ENCODE data around the gene LALBA.

The LALBA gene

DNA sequence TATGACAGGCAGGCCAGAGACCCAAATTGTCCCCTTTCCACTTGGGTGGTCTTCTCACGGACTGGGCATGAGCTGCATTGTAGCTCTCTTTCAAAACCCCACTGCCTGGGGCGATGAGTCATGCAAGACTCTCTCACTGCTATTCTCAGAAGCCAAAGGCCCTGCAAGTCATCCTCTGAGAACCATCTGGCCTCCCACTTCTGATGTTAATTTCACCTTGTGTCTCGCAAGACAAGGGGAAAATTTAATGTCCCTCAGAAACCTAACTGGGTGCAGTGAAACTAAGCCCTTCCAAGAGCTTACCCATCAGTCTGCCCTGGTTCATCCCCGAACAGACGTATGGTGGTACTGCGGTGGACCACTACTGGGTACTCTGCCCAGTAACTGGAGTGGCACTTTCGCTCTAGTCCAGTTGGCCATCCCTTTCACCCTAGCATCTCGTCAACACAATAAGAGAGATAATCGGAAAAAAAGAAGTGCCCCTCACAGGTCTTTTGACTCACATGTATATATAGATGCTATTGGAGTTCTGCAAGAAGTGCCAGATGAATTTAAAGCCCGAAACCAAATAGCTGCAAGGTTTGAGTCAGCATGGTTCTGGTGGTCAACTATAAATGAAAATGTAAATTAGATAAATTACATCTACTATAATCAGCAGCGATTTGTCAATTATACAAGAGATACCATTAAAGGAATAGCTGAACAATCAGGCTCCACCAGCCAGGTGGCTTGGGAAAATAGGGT, 31.3 kb upstream of the LALBA start:
- H3K79me2 ChIP-seq (ENCODE audit: control insufficient read depth, insufficient read depth, low read length), result no peaks in the 10 kb centered on the region
- DNase-seq, result peak; percentile 79
- H3K23ac ChIP-seq (ENCODE audit: low read length), result no peak overlapping the region
- no peak overlapping the region for H3K4me2 ChIP-seq (ENCODE audit: low read length)
- H3K79me1 ChIP-seq (ENCODE audit: low read length), result no peaks in the 10 kb centered on the region
- H3K36me3 ChIP-seq (ENCODE audit: control insufficient read depth, insufficient read depth, low read length), result no peaks in the 10 kb centered on the region
- H4K5ac ChIP-seq (ENCODE audit: low read length), result no peak overlapping the region
- H3K27me3 ChIP-seq (ENCODE audit: insufficient read depth, low read length, poor library complexity), result no peaks in the 10 kb centered on the region
- no peak overlapping the region for H2BK15ac ChIP-seq (replicated peaks; ENCODE audit: low read depth)
- H3K9ac ChIP-seq (ENCODE audit: low read length), result no peak overlapping the region
- no peak overlapping the region for H2AK5ac ChIP-seq (ENCODE audit: low read length)
- no peaks in the 10 kb centered on the region for H3K4me1 ChIP-seq (ENCODE audit: control insufficient read depth, low read depth, low read length)
- no peak overlapping the region for H3K4ac ChIP-seq (ENCODE audit: low read depth, low read length)
- H3K18ac ChIP-seq (ENCODE audit: low read length), result no peak overlapping the region
- H3K27ac ChIP-seq (ENCODE audit: low read depth, low read length), result no peak overlapping the region
- H2BK5ac ChIP-seq (ENCODE audit: low read length), result no peak overlapping the region
- peak overlapping the region; percentile 43 for H3K56ac ChIP-seq (ENCODE audit: low read length)
- WGBS (ENCODE audit: extremely low coverage, insufficient coverage, low lambda C conversion rate), result no CpG with 5 or more reads among the region's 11 CpGs
- no peak overlapping the region for H2BK120ac ChIP-seq (ENCODE audit: low read depth, low read length)
- no peak overlapping the region for H4K8ac ChIP-seq (ENCODE audit: low read depth, low read length)
- no peak overlapping the region for H3K4me3 ChIP-seq (ENCODE audit: low read length)

GRCh38 chr12:48600552-48600951, 30.7 kb upstream of the LALBA start:
- H3K18ac ChIP-seq (ENCODE audit: low read length), result no peak overlapping the region
- H3K4me1 ChIP-seq (ENCODE audit: control insufficient read depth, low read depth, low read length), result no peaks in the 10 kb centered on the region
- no peaks in the 10 kb centered on the region for H3K27me3 ChIP-seq (ENCODE audit: insufficient read depth, low read length, poor library complexity)
- no peak overlapping the region for H3K4ac ChIP-seq (ENCODE audit: low read depth, low read length)
- no peak overlapping the region for H3K4me3 ChIP-seq (ENCODE audit: low read length)
- H3K27ac ChIP-seq (ENCODE audit: low read depth, low read length), result no peak overlapping the region
- no peak overlapping the region for H4K8ac ChIP-seq (ENCODE audit: low read depth, low read length)
- no peak overlapping the region for H3K23ac ChIP-seq (ENCODE audit: low read length)
- no peak overlapping the region for H2BK15ac ChIP-seq (replicated peaks; ENCODE audit: low read depth)
- no CpG with 5 or more reads among the region's 2 CpGs for WGBS (ENCODE audit: extremely low coverage, insufficient coverage, low lambda C conversion rate)
- no peak overlapping the region for H3K56ac ChIP-seq (ENCODE audit: low read length)
- H3K4me2 ChIP-seq (ENCODE audit: low read length), result no peak overlapping the region
- no peak overlapping the region for H3K9ac ChIP-seq (ENCODE audit: low read length)
- no peaks in the 10 kb centered on the region for H3K36me3 ChIP-seq (ENCODE audit: control insufficient read depth, insufficient read depth, low read length)
- no peak overlapping the region for H2BK120ac ChIP-seq (ENCODE audit: low read depth, low read length)
- no peak overlapping the region for H2BK5ac ChIP-seq (ENCODE audit: low read length)
- H4K5ac ChIP-seq (ENCODE audit: low read length), result no peak overlapping the region
- no peak for DNase-seq
- no peaks in the 10 kb centered on the region for H3K79me2 ChIP-seq (ENCODE audit: control insufficient read depth, insufficient read depth, low read length)
- no peak overlapping the region for H2AK5ac ChIP-seq (ENCODE audit: low read length)
- no peaks in the 10 kb centered on the region for H3K79me1 ChIP-seq (ENCODE audit: low read length)

DNA sequence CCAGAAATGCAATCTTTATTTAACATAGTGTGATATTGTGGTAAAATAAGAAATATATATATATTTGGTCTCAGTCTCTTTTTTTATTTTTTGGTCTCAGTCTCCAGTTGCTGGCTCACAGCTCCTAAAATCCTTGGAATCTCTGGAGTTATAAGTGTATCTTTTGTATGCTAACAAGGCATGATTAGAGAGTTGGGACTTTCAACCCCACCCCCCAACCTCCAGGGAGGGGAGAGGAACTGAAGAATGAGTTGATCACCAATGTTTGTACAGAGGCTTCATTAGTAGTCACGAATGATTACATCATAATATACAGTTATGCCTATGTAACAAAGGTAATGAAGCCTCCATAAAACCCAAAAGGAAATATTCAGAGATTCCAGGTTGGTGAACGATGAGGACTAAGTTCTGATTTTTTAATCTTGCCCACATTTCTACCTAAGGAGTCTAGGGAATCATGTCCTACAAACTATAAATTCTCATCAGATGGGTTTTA, 22.8 kb upstream of the LALBA start:
- Histone ChIP-seq H3K27me3 (ENCODE audit: insufficient read depth, low read length, poor library complexity) (no peaks in the 10 kb centered on the region), H3K36me3 (ENCODE audit: control insufficient read depth, insufficient read depth, low read length) (no peaks in the 10 kb centered on the region), H3K79me1 (ENCODE audit: low read length) (no peaks in the 10 kb centered on the region), H4K8ac (ENCODE audit: low read depth, low read length) (no peak overlapping the region), H2BK15ac (replicated peaks; ENCODE audit: low read depth) (no peak overlapping the region), H3K23ac (ENCODE audit: low read length) (no peak overlapping the region), H3K27ac (ENCODE audit: low read depth, low read length) (no peak overlapping the region), H2BK120ac (ENCODE audit: low read depth, low read length) (no peak overlapping the region), H2AK5ac (ENCODE audit: low read length) (no peak overlapping the region), H2BK5ac (ENCODE audit: low read length) (no peak overlapping the region), H3K79me2 (ENCODE audit: control insufficient read depth, insufficient read depth, low read length) (no peaks in the 10 kb centered on the region), H3K56ac (ENCODE audit: low read length) (no peak overlapping the region), H3K18ac (ENCODE audit: low read length) (no peak overlapping the region), H3K4ac (ENCODE audit: low read depth, low read length) (no peak overlapping the region), H3K4me1 (ENCODE audit: control insufficient read depth, low read depth, low read length) (no peaks in the 10 kb centered on the region), H3K4me2 (ENCODE audit: low read length) (no peak overlapping the region), H3K9ac (ENCODE audit: low read length) (no peak overlapping the region), H3K4me3 (ENCODE audit: low read length) (no peak overlapping the region), H4K5ac (ENCODE audit: low read length) (no peak overlapping the region)
- WGBS (ENCODE audit: extremely low coverage, insufficient coverage, low lambda C conversion rate), result no CpG with 5 or more reads among the region's 2 CpGs
- peak; percentile 71 for DNase-seq

DNA sequence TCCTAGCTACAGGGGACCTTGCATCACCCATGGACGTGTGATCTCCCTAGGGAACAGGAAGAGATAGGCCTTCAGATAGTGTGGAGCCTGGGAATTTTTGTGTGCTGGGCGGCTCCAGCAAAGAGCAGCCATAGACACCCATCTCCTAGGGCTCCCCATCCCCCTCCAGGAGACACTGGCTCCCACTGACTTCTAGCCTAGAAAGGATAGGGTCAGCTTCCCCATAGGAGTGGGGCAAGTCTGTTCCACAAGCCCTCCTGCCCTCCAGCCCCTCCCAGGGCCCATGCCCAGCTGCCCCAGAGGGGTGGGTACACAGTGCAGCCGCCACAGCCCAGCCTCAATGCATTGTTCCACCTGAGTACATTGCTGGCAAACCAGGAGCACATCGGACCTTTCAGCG, 16.5 kb upstream of the LALBA start:
- DNase-seq, result no peak

GRCh38 chr12:48583728-48584127, 13.9 kb upstream of the LALBA start:
- H3K23ac ChIP-seq (ENCODE audit: low read length), result no peak overlapping the region
- H2BK15ac ChIP-seq (replicated peaks; ENCODE audit: low read depth), result no peak overlapping the region

More for the DNA sequence above, 16.5 kb upstream of the LALBA start:
- H4K8ac ChIP-seq (ENCODE audit: low read depth, low read length), result no peak overlapping the region
- H2BK15ac ChIP-seq (replicated peaks; ENCODE audit: low read depth), result no peak overlapping the region
- no peak overlapping the region for H3K4ac ChIP-seq (ENCODE audit: low read depth, low read length)
- H3K18ac ChIP-seq (ENCODE audit: low read length), result no peak overlapping the region
- no peak overlapping the region for H3K4me2 ChIP-seq (ENCODE audit: low read length)
- no peak overlapping the region for H3K4me3 ChIP-seq (ENCODE audit: low read length)
- H4K5ac ChIP-seq (ENCODE audit: low read length), result no peak overlapping the region
- no peak overlapping the region for H3K56ac ChIP-seq (ENCODE audit: low read length)
- H3K79me2 ChIP-seq (ENCODE audit: control insufficient read depth, insufficient read depth, low read length), result no peaks in the 10 kb centered on the region
- no peaks in the 10 kb centered on the region for H3K36me3 ChIP-seq (ENCODE audit: control insufficient read depth, insufficient read depth, low read length)
- no CpG with 5 or more reads among the region's 5 CpGs for WGBS (ENCODE audit: extremely low coverage, insufficient coverage, low lambda C conversion rate)
- no peak overlapping the region for H3K9ac ChIP-seq (ENCODE audit: low read length)
- H3K23ac ChIP-seq (ENCODE audit: low read length), result no peak overlapping the region
- H3K27me3 ChIP-seq (ENCODE audit: insufficient read depth, low read length, poor library complexity), result no peaks in the 10 kb centered on the region
- no peak overlapping the region for H3K27ac ChIP-seq (ENCODE audit: low read depth, low read length)
- H3K79me1 ChIP-seq (ENCODE audit: low read length), result no peaks in the 10 kb centered on the region
- H2BK120ac ChIP-seq (ENCODE audit: low read depth, low read length), result no peak overlapping the region
- no peak overlapping the region for H2BK5ac ChIP-seq (ENCODE audit: low read length)
- no peak overlapping the region for H2AK5ac ChIP-seq (ENCODE audit: low read length)
- H3K4me1 ChIP-seq (ENCODE audit: control insufficient read depth, low read depth, low read length), result no peaks in the 10 kb centered on the region

GRCh38 chr12:48580831-48581230, 11.0 kb upstream of the LALBA start:
- no peak overlapping the region for H2AK5ac ChIP-seq (ENCODE audit: low read length)
- H3K36me3 ChIP-seq (ENCODE audit: control insufficient read depth, insufficient read depth, low read length), result no peaks in the 10 kb centered on the region
- no peak overlapping the region for H3K9ac ChIP-seq (ENCODE audit: low read length)
- no peaks in the 10 kb centered on the region for H3K27me3 ChIP-seq (ENCODE audit: insufficient read depth, low read length, poor library complexity)
- no peak overlapping the region for H3K23ac ChIP-seq (ENCODE audit: low read length)
- WGBS (ENCODE audit: extremely low coverage, insufficient coverage, low lambda C conversion rate), result no CpG with 5 or more reads among the region's 5 CpGs
- no peak overlapping the region for H2BK15ac ChIP-seq (replicated peaks; ENCODE audit: low read depth)
- no peak overlapping the region for H2BK120ac ChIP-seq (ENCODE audit: low read depth, low read length)
- H3K4me1 ChIP-seq (ENCODE audit: control insufficient read depth, low read depth, low read length), result no peaks in the 10 kb centered on the region
- no peak overlapping the region for H3K4ac ChIP-seq (ENCODE audit: low read depth, low read length)
- H2BK5ac ChIP-seq (ENCODE audit: low read length), result no peak overlapping the region
- H3K27ac ChIP-seq (ENCODE audit: low read depth, low read length), result no peak overlapping the region
- no peak overlapping the region for H3K4me2 ChIP-seq (ENCODE audit: low read length)
- H4K5ac ChIP-seq (ENCODE audit: low read length), result no peak overlapping the region
- no peak overlapping the region for H3K18ac ChIP-seq (ENCODE audit: low read length)
- no peak overlapping the region for H4K8ac ChIP-seq (ENCODE audit: low read depth, low read length)
- no peak overlapping the region for H3K56ac ChIP-seq (ENCODE audit: low read length)
- DNase-seq, result no peak
- no peaks in the 10 kb centered on the region for H3K79me1 ChIP-seq (ENCODE audit: low read length)
- H3K79me2 ChIP-seq (ENCODE audit: control insufficient read depth, insufficient read depth, low read length), result no peaks in the 10 kb centered on the region
- H3K4me3 ChIP-seq (ENCODE audit: low read length), result no peak overlapping the region

More at GRCh38 chr12:48583728-48584127, 13.9 kb upstream of the LALBA start:
- no peaks in the 10 kb centered on the region for H3K79me2 ChIP-seq (ENCODE audit: control insufficient read depth, insufficient read depth, low read length)
- no peak overlapping the region for H2BK5ac ChIP-seq (ENCODE audit: low read length)
- no CpG with 5 or more reads among the region's 2 CpGs for WGBS (ENCODE audit: extremely low coverage, insufficient coverage, low lambda C conversion rate)
- H2AK5ac ChIP-seq (ENCODE audit: low read length), result no peak overlapping the region
- H4K5ac ChIP-seq (ENCODE audit: low read length), result no peak overlapping the region
- no peak overlapping the region for H4K8ac ChIP-seq (ENCODE audit: low read depth, low read length)
- H3K4me2 ChIP-seq (ENCODE audit: low read length), result no peak overlapping the region
- H3K36me3 ChIP-seq (ENCODE audit: control insufficient read depth, insufficient read depth, low read length), result no peaks in the 10 kb centered on the region
- no peaks in the 10 kb centered on the region for H3K79me1 ChIP-seq (ENCODE audit: low read length)
- H3K27ac ChIP-seq (ENCODE audit: low read depth, low read length), result no peak overlapping the region
- H3K18ac ChIP-seq (ENCODE audit: low read length), result no peak overlapping the region
- H3K4ac ChIP-seq (ENCODE audit: low read depth, low read length), result no peak overlapping the region
- no peak overlapping the region for H2BK120ac ChIP-seq (ENCODE audit: low read depth, low read length)
- H3K9ac ChIP-seq (ENCODE audit: low read length), result no peak overlapping the region
- no peak overlapping the region for H3K4me3 ChIP-seq (ENCODE audit: low read length)
- no peak overlapping the region for H3K56ac ChIP-seq (ENCODE audit: low read length)
- H3K27me3 ChIP-seq (ENCODE audit: insufficient read depth, low read length, poor library complexity), result no peaks in the 10 kb centered on the region
- DNase-seq, result no peak
- H3K4me1 ChIP-seq (ENCODE audit: control insufficient read depth, low read depth, low read length), result no peaks in the 10 kb centered on the region

Measured in mesendoderm (in vitro differentiated cells).